ENCODE measurements around the gene FOLR1. TPM values are rescaled to one million over a fixed set of nuclear protein-coding genes. Genes with fewer than 3 reads are reported as not detected.
"Not testable (repeated sequence)": the region's sequence is repeated elsewhere in the genome, so short reads cannot be mapped to it uniquely, and the experiment has no call there.

FOLR1 gene
- total RNA-seq, 1 experiment from 2014 or later = 1.3 TPM

- Histone ChIP-seq H3K27me3 (ENCODE audit: control insufficient read depth, insufficient read depth, low read length) (no peaks in the 10 kb centered on the region), H3K4me3 (ENCODE audit: insufficient read depth, low read depth, low read length) (no peak overlapping the region), H3K36me3 (replicated peaks; ENCODE audit: control insufficient read depth, insufficient read depth, low read length) (no peaks in the 10 kb centered on the region)
- DNase-seq = no peak
These were observed 11.2 kb downstream of the FOLR1 start for GRCh38 chr11:72203163-72203562.

- Histone ChIP-seq H3K27me3 (ENCODE audit: control insufficient read depth, insufficient read depth, low read length) (no peaks in the 10 kb centered on the region), H3K36me3 (replicated peaks; ENCODE audit: control insufficient read depth, insufficient read depth, low read length) (no peaks in the 10 kb centered on the region), H3K4me3 (ENCODE audit: insufficient read depth, low read depth, low read length) (no peak overlapping the region)
- DNase-seq = no peak
These were observed 12.9 kb downstream of the FOLR1 start for GRCh38 chr11:72204886-72205285.

GRCh38 chr11:72206794-72207193, 14.9 kb downstream of the FOLR1 start:
- not testable (repeated sequence) for DNase-seq; H3K4me3 ChIP-seq (ENCODE audit: insufficient read depth, low read depth, low read length); H3K36me3 ChIP-seq (replicated peaks; ENCODE audit: control insufficient read depth, insufficient read depth, low read length); H3K27me3 ChIP-seq (ENCODE audit: control insufficient read depth, insufficient read depth, low read length)

DNA sequence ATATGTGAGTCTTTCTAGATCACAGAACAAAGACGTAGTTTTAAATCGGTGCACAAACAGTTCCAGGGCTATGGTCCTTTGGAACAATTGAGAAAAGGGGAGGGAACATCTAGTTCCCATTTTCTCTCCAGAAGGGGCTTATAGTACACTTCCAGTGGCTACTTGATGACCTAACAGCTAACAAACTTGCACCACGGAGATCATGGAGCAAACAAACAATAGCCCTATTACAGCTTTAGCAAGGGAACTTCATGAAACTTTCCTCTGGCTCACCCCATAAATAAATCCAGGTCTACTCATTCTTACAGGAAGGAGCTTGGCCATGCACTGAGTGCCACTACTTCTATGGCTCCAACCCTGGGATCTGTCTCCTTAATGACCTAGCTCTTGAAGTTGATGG, 16.3 kb downstream of the FOLR1 start:
- H3K4me3 ChIP-seq (ENCODE audit: insufficient read depth, low read depth, low read length) = no peak overlapping the region
- DNase-seq = no peak
- no peaks in the 10 kb centered on the region for H3K27me3 ChIP-seq (ENCODE audit: control insufficient read depth, insufficient read depth, low read length)
- H3K36me3 ChIP-seq (replicated peaks; ENCODE audit: control insufficient read depth, insufficient read depth, low read length) = no peaks in the 10 kb centered on the region

DNA sequence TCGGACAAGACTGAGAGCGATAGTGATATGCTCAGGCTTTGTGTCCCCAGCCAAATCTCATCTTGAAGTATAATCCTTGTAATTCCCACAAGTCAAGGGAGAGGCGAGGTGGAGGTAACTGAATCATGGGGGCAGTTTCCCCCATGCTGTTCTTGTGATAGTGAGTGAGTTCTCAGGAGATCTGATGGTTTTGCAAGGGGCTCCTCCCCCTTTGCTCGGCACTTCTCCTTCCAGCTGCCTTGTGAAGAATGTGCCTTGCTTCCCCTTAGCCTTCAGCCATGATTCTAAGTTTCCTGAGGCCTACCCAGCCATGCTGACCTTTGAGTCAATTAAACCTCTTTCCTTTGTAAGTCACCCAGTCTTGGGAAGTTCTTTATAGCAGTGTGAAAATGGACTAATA, 17.2 kb downstream of the FOLR1 start:
- Histone ChIP-seq H3K27me3 (ENCODE audit: control insufficient read depth, insufficient read depth, low read length) (no peaks in the 10 kb centered on the region), H3K36me3 (replicated peaks; ENCODE audit: control insufficient read depth, insufficient read depth, low read length) (no peaks in the 10 kb centered on the region), H3K4me3 (ENCODE audit: insufficient read depth, low read depth, low read length) (no peak overlapping the region)
- no peak for DNase-seq

- no peak for DNase-seq
- peaks cover 1% of the 10 kb centered on the region for H3K27me3 ChIP-seq (ENCODE audit: control insufficient read depth, insufficient read depth, low read length)
- no peaks in the 10 kb centered on the region for H3K36me3 ChIP-seq (replicated peaks; ENCODE audit: control insufficient read depth, insufficient read depth, low read length)
- no peak within 1 kb of the TSS for H3K4me3 ChIP-seq (ENCODE audit: insufficient read depth, low read depth, low read length)
These were observed 24.7 kb downstream of the FOLR1 start, which contains the start of gene FOLR2 for GRCh38 chr11:72216638-72217037. TSS of gene FOLR2 (plus strand) at chr11:72216794. CDS start at chr11:72218585, 1,791 bp downstream.

- H3K4me3 ChIP-seq (ENCODE audit: insufficient read depth, low read depth, low read length) = no peak overlapping the region
- DNase-seq = no peak
- H3K27me3 ChIP-seq (ENCODE audit: control insufficient read depth, insufficient read depth, low read length) = peaks cover 1% of the 10 kb centered on the region
- no peaks in the 10 kb centered on the region for H3K36me3 ChIP-seq (replicated peaks; ENCODE audit: control insufficient read depth, insufficient read depth, low read length)
These were observed 25.9 kb downstream of the FOLR1 start for GRCh38 chr11:72217841-72218240.

DNA sequence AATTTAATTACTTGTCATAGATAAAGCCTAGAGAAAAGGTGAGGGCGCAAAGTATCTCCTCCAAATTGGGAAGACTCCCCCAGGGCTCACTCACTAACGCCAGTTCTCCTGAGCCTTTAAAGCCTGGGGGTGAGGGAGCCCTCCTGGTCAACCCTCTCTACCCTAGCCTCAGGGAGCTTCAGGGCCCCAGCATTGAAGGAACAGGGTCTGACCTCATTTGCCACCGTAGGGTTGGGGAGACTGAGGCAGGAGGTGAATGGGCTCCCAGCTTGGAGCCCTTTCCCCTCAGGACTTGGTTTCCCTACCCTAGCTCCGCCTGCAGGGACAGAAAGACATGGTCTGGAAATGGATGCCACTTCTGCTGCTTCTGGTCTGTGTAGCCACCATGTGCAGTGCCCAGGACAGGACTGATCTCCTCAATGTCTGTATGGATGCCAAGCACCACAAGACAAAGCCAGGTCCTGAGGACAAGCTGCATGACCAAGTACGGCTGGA, 26.4 kb downstream of the FOLR1 start:
- Histone ChIP-seq H3K27me3 (ENCODE audit: control insufficient read depth, insufficient read depth, low read length) (peaks cover 1% of the 10 kb centered on the region), H3K4me3 (ENCODE audit: insufficient read depth, low read depth, low read length) (no peak overlapping the region), H3K36me3 (replicated peaks; ENCODE audit: control insufficient read depth, insufficient read depth, low read length) (no peaks in the 10 kb centered on the region)
- no peak for DNase-seq

DNA sequence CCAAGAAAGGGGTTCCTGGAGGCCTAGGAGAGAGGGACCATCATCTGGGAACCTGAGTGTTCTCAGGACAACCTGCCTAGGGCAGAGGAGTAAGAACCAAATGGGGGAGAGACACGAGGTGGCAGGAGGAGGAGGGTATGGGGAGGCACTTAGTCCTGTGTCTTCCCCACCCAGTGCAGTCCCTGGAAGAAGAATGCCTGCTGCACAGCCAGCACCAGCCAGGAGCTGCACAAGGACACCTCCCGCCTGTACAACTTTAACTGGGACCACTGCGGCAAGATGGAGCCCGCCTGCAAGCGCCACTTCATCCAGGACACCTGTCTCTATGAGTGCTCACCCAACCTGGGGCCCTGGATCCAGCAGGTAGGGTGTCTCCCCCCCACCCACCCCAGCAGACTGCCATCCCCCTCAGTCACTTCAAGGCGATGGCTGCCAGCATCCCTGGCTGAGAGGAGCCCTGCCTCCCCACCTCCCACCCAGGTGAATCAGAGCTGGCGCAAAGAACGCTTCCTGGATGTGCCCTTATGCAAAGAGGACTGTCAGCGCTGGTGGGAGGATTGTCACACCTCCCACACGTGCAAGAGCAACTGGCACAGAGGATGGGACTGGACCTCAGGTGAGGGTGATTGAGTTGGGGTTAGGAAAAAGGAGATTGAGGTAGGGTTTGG, 28.9 kb downstream of the FOLR1 start:
- Histone ChIP-seq H3K4me3 (ENCODE audit: insufficient read depth, low read depth, low read length) (no peak overlapping the region), H3K36me3 (replicated peaks; ENCODE audit: control insufficient read depth, insufficient read depth, low read length) (no peaks in the 10 kb centered on the region), H3K27me3 (ENCODE audit: control insufficient read depth, insufficient read depth, low read length) (peaks cover 1% of the 10 kb centered on the region)
- no peak for DNase-seq

DNA sequence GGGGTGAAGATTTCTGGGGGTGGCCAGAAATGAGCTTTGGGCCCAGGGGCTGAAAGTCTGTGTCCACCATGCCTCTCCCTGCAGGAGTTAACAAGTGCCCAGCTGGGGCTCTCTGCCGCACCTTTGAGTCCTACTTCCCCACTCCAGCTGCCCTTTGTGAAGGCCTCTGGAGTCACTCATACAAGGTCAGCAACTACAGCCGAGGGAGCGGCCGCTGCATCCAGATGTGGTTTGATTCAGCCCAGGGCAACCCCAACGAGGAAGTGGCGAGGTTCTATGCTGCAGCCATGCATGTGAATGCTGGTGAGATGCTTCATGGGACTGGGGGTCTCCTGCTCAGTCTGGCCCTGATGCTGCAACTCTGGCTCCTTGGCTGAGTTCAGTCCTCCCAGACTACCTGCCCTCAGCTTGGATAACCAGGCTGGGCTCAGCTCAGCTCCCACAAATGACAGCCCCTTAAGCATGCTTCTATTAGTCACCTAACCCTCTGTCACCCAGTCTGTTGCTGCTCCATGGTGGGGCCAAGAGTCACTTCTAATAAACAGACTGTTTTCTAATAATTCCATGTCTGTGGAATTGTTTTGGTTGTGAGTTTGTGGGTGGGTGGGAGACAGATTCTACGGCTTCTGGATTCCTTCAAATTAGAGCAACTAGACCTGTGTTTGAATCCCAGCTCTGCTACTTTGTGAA, 29.6 kb downstream of the FOLR1 start:
- H3K36me3 ChIP-seq (replicated peaks; ENCODE audit: control insufficient read depth, insufficient read depth, low read length) = no peaks in the 10 kb centered on the region
- H3K27me3 ChIP-seq (ENCODE audit: control insufficient read depth, insufficient read depth, low read length) = peaks cover 1% of the 10 kb centered on the region
- no peak overlapping the region for H3K4me3 ChIP-seq (ENCODE audit: insufficient read depth, low read depth, low read length)
- no peak for DNase-seq

- DNase-seq = peak; percentile 35
- Histone ChIP-seq H3K27me3 (ENCODE audit: control insufficient read depth, insufficient read depth, low read length) (peaks cover 1% of the 10 kb centered on the region), H3K36me3 (replicated peaks; ENCODE audit: control insufficient read depth, insufficient read depth, low read length) (peaks cover under 1% of the 10 kb centered on the region; the same call in 1 of the 2 replicates), H3K4me3 (ENCODE audit: insufficient read depth, low read depth, low read length) (peak overlapping the region; percentile 37)
These were observed 30.4 kb downstream of the FOLR1 start for GRCh38 chr11:72222106-72222891.

GRCh38 chr11:72222907-72223614, 31.1 kb downstream of the FOLR1 start:
- peak overlapping the region; percentile 72 for H3K4me3 ChIP-seq (ENCODE audit: insufficient read depth, low read depth, low read length)
- H3K27me3 ChIP-seq (ENCODE audit: control insufficient read depth, insufficient read depth, low read length) = peaks cover 1% of the 10 kb centered on the region
- peaks cover 4% of the 10 kb centered on the region for H3K36me3 ChIP-seq (replicated peaks; ENCODE audit: control insufficient read depth, insufficient read depth, low read length)
- peak; percentile 96 for DNase-seq

- peak; percentile 85 for DNase-seq
- H3K27me3 ChIP-seq (ENCODE audit: control insufficient read depth, insufficient read depth, low read length) = peaks cover 1% of the 10 kb centered on the region; the same call in 1 of the 2 replicates
- peaks cover 6% of the 10 kb centered on the region for H3K36me3 ChIP-seq (replicated peaks; ENCODE audit: control insufficient read depth, insufficient read depth, low read length)
- peak overlapping the region; percentile 72 for H3K4me3 ChIP-seq (ENCODE audit: insufficient read depth, low read depth, low read length)
These were observed 31.9 kb downstream of the FOLR1 start for GRCh38 chr11:72223615-72224563.
